GM12891 (cell line): ENCODE measurements around the gene MYLK4.
A peak's percentile ranks its signal among the peaks of the same experiment; 100 is the strongest.

Experiments
- DNase-seq: peaks from one replicate; pipeline ENCODE4 v3.0.0; 2011; ENCODE audit warnings: low spot score; ENCODE audit not compliant: insufficient read length
- FAIRE-seq: peaks from 2 replicates; lab custom pipeline; 2011; peaks lifted over from hg19 to GRCh38; lab: Jason Lieb, UNC
- PAX5 ChIP-seq: IDR thresholded peaks from 2 replicates; pipeline ENCODE4 v1.6.1; 2011; ENCODE audit warnings: low read length, moderate library complexity, mild to moderate bottlenecking; ENCODE audit not compliant: insufficient read depth, severe bottlenecking
- POLR2A ChIP-seq: IDR thresholded peaks from 2 replicates; pipeline ENCODE4 v1.6.1; 2011; ENCODE audit warnings: low read depth, low read length, control low read depth
- POLR2AphosphoS5 ChIP-seq: IDR thresholded peaks from 2 replicates; pipeline ENCODE4 v1.6.1; 2011; ENCODE audit warnings: low read depth, low read length, control low read depth
- POU2F2 ChIP-seq: IDR thresholded peaks from 2 replicates; pipeline ENCODE4 v1.6.1; 2011; ENCODE audit warnings: low read depth, mild to moderate bottlenecking, control low read depth, low read length, moderate library complexity
- SPI1 ChIP-seq: IDR thresholded peaks from 2 replicates; pipeline ENCODE4 v1.6.1; 2011; ENCODE audit warnings: low read depth, low read length, control low read depth
- TAF1 ChIP-seq: IDR thresholded peaks from 2 replicates; pipeline ENCODE4 v1.6.1; 2011; ENCODE audit warnings: low read depth, low read length, control low read depth

MYLK4 gene

DNA sequence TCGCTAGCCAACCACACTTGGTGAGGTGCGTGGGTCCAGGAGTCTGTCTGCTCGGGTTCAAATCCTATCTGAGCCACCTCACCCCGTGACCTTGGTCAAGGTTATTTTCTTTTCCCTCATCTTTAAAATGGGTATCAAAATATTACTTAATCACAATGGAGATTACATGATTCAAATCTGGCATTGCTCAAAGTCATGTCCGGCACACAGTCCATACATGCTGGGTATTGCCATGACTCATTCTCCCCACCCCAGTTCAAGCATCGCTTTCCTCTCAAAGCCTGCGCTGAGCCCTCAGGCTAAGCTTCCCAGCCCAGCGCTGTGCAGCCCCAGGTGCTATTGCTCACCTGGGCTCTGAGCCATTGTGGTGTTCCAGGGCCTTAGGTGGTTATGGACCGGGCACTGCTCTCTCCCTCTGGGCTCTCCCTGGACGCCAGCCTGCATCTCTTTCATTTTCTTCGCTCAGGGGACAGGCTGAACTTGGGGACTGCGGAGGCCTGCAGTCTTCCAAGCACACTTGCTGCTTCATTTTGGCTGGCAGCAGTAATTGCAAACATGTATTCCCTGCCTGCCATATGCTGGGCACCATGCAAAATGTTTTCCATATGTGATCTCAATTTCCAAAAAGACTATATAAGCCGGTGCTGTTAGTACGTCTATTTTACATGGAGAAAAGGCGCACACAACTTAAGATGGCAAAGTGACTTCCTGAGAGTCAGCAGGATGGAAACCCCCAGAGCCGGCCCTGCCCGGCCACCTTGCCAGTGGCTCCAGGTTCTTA is 41.8 kb upstream of the MYLK4 start:
- FAIRE-seq (no peak), DNase-seq (no peak)
- no peak for TF ChIP-seq PAX5
- TF ChIP-seq POLR2A, result no peak
- no peak for TF ChIP-seq POU2F2
- TF ChIP-seq POLR2AphosphoS5, result no peak
- no peak for TF ChIP-seq TAF1
- no peak for TF ChIP-seq SPI1

- DNase-seq (no peak), FAIRE-seq (no peak)
- TF ChIP-seq POLR2AphosphoS5 (no peak), POLR2A (no peak), PAX5 (no peak), SPI1 (no peak), POU2F2 (no peak), TAF1 (no peak)
Observed at GRCh38 chr6:2791450-2791974, 40.8 kb upstream of the MYLK4 start.

DNA sequence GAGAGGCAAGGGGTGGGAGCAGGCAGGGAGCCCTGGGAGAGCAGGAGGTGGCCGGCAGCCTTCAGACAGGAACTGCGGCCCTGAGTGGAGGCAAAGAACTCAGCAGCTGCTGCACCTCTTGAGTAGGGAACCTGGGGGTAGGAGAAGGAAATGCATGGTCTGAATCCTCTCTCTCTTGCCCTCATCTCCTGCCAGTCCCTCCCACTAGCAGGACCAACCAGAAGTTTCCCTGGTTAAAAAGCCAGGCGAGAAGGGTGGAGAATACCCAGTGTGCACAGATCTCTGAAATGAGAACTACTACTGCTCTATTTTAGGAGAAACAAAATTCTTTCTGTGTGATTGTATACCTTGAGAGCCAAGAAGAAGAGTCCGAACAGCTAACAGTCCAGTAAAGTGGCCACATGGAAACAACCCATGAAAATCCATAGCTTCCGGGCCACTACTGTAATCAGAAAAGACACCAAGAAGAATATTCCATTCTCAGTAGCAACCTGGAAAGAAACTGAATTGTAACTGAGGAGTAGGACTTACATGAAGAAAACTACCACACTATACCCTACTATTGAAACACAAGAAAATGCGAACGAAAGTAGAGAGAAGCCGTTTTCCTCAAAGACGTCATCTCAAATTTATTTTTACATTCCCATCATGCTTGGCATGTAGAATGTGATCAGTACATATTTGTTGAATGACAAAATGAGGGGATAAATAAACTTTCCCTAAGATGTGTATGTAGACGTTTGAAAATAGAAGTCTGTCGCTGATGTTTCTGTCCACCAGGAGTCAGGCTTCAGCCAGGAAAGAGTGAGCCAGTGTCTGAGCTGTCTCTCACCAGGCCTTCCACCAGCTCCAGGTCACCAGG is 40.1 kb upstream of the MYLK4 start:
- FAIRE-seq, result no peak
- TF ChIP-seq TAF1 (no peak), SPI1 (no peak), POU2F2 (no peak), POLR2A (no peak), POLR2AphosphoS5 (no peak), PAX5 (no peak)
- DNase-seq, result peak; percentile 40

DNA sequence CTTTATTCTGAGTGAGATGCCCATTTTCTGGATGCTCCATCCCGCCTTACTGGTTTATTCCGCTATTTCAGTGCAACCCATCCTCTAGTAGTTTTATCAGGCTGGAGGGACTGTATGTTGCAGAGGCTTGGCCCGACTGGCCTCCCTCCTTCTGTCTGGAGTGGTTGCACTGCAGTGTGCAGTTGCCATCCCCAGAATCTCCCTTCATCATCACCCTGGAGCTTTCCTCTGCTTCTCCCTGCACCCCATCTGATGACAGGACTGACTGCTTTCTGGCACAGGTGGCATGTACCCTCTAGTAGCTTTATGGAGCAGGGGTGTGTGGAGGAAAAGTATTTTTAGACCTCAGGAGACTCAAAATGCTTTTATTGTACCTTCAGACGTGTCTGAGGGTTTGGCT is 35.5 kb upstream of the MYLK4 start:
- FAIRE-seq (no peak), DNase-seq (no peak)
- no peak for TF ChIP-seq POLR2AphosphoS5
- TF ChIP-seq TAF1, result no peak
- no peak for TF ChIP-seq POLR2A
- TF ChIP-seq PAX5, result no peak
- no peak for TF ChIP-seq POU2F2
- no peak for TF ChIP-seq SPI1

GRCh38 chr6:2784930-2785329 is 34.2 kb upstream of the MYLK4 start:
- no peak for FAIRE-seq
- DNase-seq, result no peak
- TF ChIP-seq POLR2AphosphoS5 (no peak), TAF1 (no peak), PAX5 (no peak), POLR2A (no peak), POU2F2 (no peak), SPI1 (no peak)

- DNase-seq (no peak), FAIRE-seq (no peak)
- no peak for TF ChIP-seq POLR2A
- TF ChIP-seq POU2F2, result no peak
- TF ChIP-seq TAF1, result no peak
- no peak for TF ChIP-seq POLR2AphosphoS5
- no peak for TF ChIP-seq SPI1
- TF ChIP-seq PAX5, result no peak
Observed at GRCh38 chr6:2784061-2784460, 33.3 kb upstream of the MYLK4 start.

- DNase-seq, result no peak
- no peak for FAIRE-seq
- TF ChIP-seq POU2F2 (no peak), POLR2A (no peak), TAF1 (no peak), SPI1 (no peak), PAX5 (no peak)
Observed at GRCh38 chr6:2783188-2783963, 32.7 kb upstream of the MYLK4 start.

GRCh38 chr6:2782825-2783187 is 32.1 kb upstream of the MYLK4 start:
- no peak for FAIRE-seq
- no peak for DNase-seq
- TF ChIP-seq POLR2A (no peak), TAF1 (no peak), POU2F2 (no peak), POLR2AphosphoS5 (no peak), SPI1 (no peak), PAX5 (no peak)
